Ishikawa (cell line): ENCODE results near the gene ARNT2.

Experiments
- CEBPB ChIP-seq: IDR thresholded peaks from 2 replicates; pipeline ENCODE4 v1.6.1; 2012
- CREB1 ChIP-seq: IDR thresholded peaks from 2 replicates; pipeline ENCODE4 v1.6.1; 2012; ENCODE audit warnings: low read depth
- EGR1 ChIP-seq: IDR thresholded peaks from 2 replicates; pipeline ENCODE4 v1.6.1; 2012
- EP300 ChIP-seq: IDR thresholded peaks from 2 replicates; pipeline ENCODE4 v1.6.1; 2012; ENCODE audit warnings: borderline replicate concordance
- FOXM1 ChIP-seq: IDR thresholded peaks from 2 replicates; pipeline ENCODE4 v1.6.1; 2012; ENCODE audit warnings: low read depth, borderline replicate concordance
- NFIC ChIP-seq: IDR thresholded peaks from 2 replicates; pipeline ENCODE4 v1.6.1; 2012
- RAD21 ChIP-seq: IDR thresholded peaks from 2 replicates; pipeline ENCODE4 v1.6.1; 2012; ENCODE audit warnings: low read depth
- TAF1 ChIP-seq: IDR thresholded peaks from 2 replicates; pipeline ENCODE4 v1.6.1; 2012; ENCODE audit warnings: low read depth, mild to moderate bottlenecking
- TCF12 ChIP-seq: IDR thresholded peaks from 2 replicates; pipeline ENCODE4 v1.6.1; 2012; ENCODE audit warnings: low read depth
- TEAD4 ChIP-seq: IDR thresholded peaks from 2 replicates; pipeline ENCODE4 v1.6.1; 2012
- YY1 ChIP-seq: IDR thresholded peaks from 2 replicates; pipeline ENCODE4 v1.6.1; 2012; ENCODE audit warnings: low read depth
- ZBTB7A ChIP-seq: IDR thresholded peaks from 2 replicates; pipeline ENCODE4 v1.6.1; 2012; ENCODE audit warnings: low read depth
- TF ChIP-seq, protein P1 (sequence below): IDR thresholded peaks from 2 replicates; pipeline ENCODE4 v1.6.1; 2012; ENCODE audit warnings: low read depth, mild to moderate bottlenecking
- TF ChIP-seq, protein P2 (sequence below): IDR thresholded peaks from 2 replicates; pipeline ENCODE4 v1.6.1; 2012
- TF ChIP-seq, protein P3 (sequence below): IDR thresholded peaks from 2 replicates; pipeline ENCODE4 v1.6.1; 2012

Gene ARNT2

DNA sequence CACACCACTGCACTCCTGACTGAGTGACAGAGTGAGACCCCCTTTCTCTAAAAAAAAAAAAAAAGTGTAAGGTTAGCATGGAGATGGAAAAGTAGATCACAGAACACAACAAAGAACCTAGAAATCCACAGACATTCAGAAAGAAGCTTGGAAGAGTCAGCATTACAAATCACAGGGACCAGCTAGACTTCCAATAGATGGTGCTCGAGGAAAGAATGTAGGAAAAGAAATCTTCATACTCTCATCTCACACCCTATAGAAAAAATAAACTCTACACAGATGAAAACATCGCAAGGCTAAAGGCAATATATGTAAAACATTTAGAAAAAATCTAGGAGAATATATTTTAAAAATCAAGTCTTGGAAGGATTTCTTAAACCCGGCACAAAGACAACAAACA lies 196.4 kb downstream of the ARNT2 start:
- TF ChIP-seq RAD21 (no peak), ZBTB7A (no peak), EGR1 (no peak), TEAD4 (no peak), EP300 (no peak), TCF12 (no peak), NFIC (no peak), CEBPB (no peak), TAF1 (no peak)
- TF ChIP-seq, protein P1, sequence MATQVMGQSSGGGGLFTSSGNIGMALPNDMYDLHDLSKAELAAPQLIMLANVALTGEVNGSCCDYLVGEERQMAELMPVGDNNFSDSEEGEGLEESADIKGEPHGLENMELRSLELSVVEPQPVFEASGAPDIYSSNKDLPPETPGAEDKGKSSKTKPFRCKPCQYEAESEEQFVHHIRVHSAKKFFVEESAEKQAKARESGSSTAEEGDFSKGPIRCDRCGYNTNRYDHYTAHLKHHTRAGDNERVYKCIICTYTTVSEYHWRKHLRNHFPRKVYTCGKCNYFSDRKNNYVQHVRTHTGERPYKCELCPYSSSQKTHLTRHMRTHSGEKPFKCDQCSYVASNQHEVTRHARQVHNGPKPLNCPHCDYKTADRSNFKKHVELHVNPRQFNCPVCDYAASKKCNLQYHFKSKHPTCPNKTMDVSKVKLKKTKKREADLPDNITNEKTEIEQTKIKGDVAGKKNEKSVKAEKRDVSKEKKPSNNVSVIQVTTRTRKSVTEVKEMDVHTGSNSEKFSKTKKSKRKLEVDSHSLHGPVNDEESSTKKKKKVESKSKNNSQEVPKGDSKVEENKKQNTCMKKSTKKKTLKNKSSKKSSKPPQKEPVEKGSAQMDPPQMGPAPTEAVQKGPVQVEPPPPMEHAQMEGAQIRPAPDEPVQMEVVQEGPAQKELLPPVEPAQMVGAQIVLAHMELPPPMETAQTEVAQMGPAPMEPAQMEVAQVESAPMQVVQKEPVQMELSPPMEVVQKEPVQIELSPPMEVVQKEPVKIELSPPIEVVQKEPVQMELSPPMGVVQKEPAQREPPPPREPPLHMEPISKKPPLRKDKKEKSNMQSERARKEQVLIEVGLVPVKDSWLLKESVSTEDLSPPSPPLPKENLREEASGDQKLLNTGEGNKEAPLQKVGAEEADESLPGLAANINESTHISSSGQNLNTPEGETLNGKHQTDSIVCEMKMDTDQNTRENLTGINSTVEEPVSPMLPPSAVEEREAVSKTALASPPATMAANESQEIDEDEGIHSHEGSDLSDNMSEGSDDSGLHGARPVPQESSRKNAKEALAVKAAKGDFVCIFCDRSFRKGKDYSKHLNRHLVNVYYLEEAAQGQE: no peak
- TF ChIP-seq, protein P2, sequence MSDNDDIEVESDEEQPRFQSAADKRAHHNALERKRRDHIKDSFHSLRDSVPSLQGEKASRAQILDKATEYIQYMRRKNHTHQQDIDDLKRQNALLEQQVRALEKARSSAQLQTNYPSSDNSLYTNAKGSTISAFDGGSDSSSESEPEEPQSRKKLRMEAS: no peak
- TF ChIP-seq, protein P3, sequence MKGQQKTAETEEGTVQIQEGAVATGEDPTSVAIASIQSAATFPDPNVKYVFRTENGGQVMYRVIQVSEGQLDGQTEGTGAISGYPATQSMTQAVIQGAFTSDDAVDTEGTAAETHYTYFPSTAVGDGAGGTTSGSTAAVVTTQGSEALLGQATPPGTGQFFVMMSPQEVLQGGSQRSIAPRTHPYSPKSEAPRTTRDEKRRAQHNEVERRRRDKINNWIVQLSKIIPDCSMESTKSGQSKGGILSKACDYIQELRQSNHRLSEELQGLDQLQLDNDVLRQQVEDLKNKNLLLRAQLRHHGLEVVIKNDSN: no peak

- TF ChIP-seq, protein P3: no peak
- TF ChIP-seq NFIC (no peak), YY1 (no peak), RAD21 (no peak), TCF12 (no peak), TEAD4 (no peak), CREB1 (no peak), FOXM1 (no peak), CEBPB (no peak), EP300 (no peak), TAF1 (no peak), EGR1 (no peak), ZBTB7A (no peak)
- TF ChIP-seq, protein P2: no peak
- TF ChIP-seq, protein P1: no peak
Observed at GRCh38 chr15:80601256-80601655, 197.1 kb downstream of the ARNT2 start.

DNA sequence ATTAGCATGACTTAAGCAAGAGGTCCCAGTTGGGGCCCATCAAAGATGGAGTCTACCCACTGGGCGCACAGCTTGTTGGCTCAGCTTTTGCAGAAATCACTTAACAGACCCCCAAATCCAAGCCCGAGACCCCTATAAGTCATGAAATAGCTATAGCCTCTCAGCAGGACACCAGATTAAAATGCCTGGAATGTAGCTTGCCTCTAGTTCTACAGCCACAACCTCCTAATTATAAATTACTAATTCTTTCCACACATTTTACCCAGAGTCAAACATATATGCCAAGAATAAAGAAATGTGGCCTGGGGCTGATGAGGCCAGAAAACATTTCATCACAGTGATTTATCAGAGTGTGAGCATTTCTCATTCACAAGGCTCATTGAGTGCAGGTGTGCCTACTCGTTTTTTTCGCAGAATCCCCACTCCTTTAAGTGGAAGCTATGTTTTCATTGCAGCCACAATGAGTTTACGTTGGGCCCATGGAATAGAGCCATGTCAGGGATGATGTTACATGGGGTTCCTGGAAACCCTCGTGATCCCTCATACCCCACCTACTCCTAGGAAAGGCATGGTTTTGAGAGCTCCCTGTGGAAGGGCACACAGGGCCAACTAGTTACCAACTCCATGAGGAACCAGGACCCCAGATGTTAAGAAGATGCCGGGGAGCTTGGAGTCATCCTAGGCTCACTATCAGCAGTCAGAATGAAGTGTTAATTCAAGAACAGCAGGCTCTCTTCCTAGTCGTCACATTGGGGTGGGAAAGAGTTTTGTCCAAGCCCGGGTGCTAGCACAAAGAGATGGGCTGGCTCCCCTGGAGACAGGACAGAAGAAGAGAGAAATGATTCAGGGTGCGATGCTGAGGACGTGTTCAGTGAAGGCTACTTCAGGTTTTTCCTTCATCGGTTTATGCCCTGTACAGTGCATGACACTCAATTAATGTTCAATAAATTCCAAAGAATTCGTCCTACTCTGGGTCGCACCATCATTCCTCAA lies 200.7 kb downstream of the ARNT2 start:
- peak; percentile 42; the same call in 1 of the 2 replicates for TF ChIP-seq TCF12
- TF ChIP-seq TEAD4: peak; percentile 82
- TF ChIP-seq, protein P3: no peak

GRCh38 chr15:80605591-80606150 lies 201.5 kb downstream of the ARNT2 start:
- no peak for TF ChIP-seq CREB1
- TF ChIP-seq TEAD4: no peak
- no peak for TF ChIP-seq CEBPB
- no peak for TF ChIP-seq ZBTB7A
- no peak for TF ChIP-seq TCF12
- TF ChIP-seq FOXM1: no peak
- TF ChIP-seq, protein P3: no peak
- no peak for TF ChIP-seq YY1
- TF ChIP-seq EGR1: no peak
- TF ChIP-seq, protein P1: no peak
- no peak for TF ChIP-seq EP300
- TF ChIP-seq TAF1: no peak
- TF ChIP-seq, protein P2: no peak
